Urothelium cell line (cell line): ENCODE results near the gene UTS2B.

Experiments used
- DNase-seq: peaks from one replicate; pipeline ENCODE4 v3.0.0; 2011; ENCODE audit warnings: low spot score, mixed read lengths
- FAIRE-seq: peaks from 2 replicates; lab custom pipeline; 2011; peaks lifted over from hg19 to GRCh38; lab: Jason Lieb, UNC

Gene UTS2B

GRCh38 chr3:191328383-191328961 lies 1.9 kb downstream of the UTS2B start:
- FAIRE-seq (no peak), DNase-seq (peak; percentile 29)

- DNase-seq (no peak), FAIRE-seq (no peak)
These were observed 2.8 kb downstream of the UTS2B start for GRCh38 chr3:191327526-191327925.

GRCh38 chr3:191324936-191325335 lies 5.4 kb downstream of the UTS2B start:
- FAIRE-seq (no peak), DNase-seq (no peak)

GRCh38 chr3:191321019-191321767 lies 9.1 kb downstream of the UTS2B start:
- FAIRE-seq (no peak), DNase-seq (no peak)

GRCh38 chr3:191320316-191320715 lies 10.0 kb downstream of the UTS2B start:
- no peak for DNase-seq
- FAIRE-seq = no peak

DNA sequence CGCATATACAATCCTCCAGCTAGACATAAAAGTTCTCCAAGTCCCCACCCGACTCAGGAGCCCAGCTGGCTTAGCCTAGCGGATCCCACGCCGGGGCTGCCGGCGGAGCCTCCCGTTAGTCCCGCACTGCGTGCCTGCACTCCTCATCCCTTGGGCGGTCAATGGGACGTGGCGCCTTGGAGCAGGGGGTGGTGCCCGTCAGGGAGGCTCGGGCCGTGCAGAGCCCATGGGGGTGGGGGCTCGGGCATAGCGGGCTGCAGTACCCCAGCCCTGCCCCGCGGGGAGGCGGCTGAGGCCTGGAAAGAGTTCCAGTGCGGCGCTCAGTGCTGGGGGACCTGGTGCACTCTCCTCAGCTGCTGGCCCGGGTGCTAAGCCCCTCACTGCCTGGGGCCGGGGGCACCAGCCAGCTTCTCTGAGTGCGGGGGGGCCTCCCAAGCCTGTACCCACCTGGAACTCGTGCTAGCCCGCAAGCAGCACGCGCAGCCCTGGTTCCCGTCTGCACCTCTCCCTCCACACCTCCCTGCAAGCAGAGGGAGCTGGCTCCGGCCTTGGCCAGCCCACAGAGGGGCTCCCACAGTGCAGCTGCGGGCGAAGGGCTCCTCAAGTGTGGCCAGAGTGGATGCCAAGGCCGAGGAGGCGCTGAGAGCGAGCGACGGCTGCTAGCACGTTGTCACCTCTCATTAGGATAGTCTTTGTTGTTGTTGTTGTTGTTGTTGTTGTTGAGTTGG lies 13.3 kb downstream of the UTS2B start:
- DNase-seq (no peak), FAIRE-seq (no peak)

DNA sequence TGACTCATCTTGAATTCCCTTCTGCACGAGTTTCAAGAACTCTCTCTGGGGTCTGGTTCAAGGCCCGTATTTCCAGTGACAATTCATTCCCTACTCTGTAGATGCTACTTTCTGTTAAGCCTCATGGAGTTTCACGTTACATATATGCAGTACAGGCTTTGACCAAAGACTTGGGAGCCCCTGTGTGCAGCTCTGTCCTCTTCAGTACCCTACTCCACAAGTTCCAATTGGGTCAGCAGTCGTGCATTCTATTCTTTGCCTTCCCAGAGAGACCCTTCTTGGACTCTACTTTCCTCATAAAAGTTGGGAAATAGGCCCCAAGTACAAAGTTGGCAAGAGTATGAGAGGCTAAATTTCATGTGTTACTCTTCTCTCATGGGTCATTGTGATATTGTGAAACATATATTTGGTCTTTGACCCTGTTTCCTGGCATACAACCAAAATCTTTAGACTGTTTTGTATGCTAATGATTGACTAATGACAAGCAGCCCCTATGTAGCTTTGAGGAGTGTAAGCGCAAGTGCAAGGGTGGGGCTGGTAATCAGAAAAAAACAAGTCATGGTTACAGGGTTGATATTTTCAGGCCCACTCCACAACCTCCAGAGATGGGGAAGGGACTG lies 16.1 kb downstream of the UTS2B start:
- DNase-seq (no peak), FAIRE-seq (no peak)

- FAIRE-seq (no peak), DNase-seq (no peak)
These were observed 17.0 kb downstream of the UTS2B start for GRCh38 chr3:191313296-191313695.

DNA sequence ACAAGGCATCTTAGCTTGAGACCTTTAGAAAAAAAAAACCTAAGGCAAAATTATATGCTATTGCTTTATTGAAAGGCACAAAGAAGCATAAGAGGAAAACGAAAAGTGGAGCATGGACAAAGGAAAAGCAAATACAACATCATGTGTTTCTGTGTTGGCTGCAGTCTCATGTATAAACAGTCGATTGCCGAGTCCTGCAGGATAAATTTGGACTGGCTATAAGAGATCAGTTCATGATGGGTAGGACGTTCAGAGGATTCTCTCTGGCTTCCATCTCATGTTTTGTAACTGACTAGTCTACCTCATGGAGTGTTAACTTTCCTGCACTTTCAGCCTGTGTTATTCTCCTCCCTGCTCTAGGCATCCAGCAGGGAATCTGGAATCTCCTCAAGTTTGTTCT lies 23.0 kb downstream of the UTS2B start:
- no peak for DNase-seq

GRCh38 chr3:191306428-191306827 lies 23.9 kb downstream of the UTS2B start:
- DNase-seq = no peak
- FAIRE-seq = no peak

More for the DNA sequence above, 23.0 kb downstream of the UTS2B start:
- no peak for FAIRE-seq

DNA sequence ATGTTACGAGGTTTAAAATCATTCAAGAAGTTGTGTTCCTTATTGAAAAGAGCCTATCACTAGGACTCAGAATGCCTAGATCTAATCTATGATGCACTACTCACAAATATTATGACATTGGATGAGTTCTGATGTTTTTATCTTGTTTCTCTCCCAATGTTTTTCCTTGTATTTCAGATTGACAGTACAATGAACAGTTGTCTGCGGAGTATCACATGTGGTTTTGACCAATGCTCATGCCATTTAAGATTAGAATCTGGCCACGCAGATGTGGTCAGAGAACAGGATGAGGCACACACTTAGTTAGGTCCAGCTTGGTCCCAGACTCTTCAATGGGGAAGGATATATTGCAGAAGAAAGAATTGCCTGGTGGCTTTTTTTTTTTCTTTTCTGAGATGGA lies 26.7 kb downstream of the UTS2B start:
- FAIRE-seq (no peak), DNase-seq (no peak)

DNA sequence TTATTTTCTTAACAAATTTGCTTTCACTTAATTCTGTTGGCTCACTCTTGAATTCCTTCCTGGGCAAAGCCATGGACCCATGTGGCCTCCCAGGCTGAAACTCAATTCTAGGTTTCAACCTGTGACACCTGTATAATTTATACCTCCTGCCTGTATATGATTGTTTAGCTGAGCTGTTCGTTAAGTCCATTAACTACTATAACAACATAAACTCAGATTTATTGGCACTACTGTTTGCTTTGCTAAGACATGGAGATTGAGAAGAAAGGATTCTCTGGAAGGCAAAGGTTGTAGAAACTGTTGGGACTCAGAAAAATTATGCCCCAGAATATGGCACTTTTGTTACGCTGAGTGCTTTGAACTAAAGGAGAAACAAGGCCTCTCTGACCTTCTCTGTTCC lies 27.9 kb downstream of the UTS2B start:
- FAIRE-seq (no peak), DNase-seq (no peak)

DNA sequence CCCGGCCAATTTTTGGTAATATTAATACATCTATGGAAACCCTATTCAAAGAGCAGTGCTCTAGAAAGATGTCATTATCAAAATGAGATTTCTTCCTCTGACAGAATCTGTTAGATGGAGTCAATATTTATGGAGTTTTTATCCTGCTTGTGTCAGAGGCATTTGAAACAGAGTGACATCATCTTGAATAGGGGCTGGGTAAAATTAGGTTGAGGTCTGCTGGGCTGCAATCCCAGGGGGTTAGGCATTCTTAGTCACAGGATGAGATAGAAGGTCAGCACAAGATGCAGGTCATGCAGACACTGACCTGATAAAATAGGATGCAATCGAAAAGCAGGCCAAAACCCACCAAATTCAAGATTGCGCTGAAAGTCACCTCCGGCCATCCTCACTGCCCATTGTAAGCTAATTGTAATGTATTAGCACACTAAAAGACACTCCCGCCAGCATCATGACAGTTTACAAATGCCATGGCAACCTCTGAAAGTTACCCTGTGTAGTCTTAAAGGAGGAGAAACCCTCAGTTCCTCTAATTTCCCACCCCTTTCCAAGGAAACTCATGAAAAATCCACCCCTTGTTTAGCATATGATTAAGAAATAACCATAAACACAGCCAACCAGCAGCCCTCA lies 28.4 kb downstream of the UTS2B start:
- DNase-seq (no peak), FAIRE-seq (no peak)

DNA sequence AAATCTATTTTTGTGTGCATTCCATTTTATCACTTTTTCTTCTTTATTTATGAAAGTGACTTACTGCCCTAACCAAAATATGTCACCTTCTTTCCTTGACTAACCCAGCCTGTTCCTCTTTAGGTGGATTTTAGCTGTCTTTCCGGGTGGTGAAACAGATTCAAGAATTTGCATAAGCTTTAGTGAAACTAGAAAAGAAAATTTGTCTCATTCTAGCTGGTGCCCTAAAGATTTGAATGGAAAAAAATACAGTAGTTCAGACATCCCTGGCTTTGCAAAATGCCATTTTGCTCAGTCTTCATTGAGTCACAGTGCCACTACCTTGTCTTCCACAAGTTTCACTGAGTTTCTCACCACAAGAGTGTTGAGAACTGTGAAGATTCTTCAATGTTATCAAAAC lies 29.3 kb downstream of the UTS2B start:
- DNase-seq = no peak

DNA sequence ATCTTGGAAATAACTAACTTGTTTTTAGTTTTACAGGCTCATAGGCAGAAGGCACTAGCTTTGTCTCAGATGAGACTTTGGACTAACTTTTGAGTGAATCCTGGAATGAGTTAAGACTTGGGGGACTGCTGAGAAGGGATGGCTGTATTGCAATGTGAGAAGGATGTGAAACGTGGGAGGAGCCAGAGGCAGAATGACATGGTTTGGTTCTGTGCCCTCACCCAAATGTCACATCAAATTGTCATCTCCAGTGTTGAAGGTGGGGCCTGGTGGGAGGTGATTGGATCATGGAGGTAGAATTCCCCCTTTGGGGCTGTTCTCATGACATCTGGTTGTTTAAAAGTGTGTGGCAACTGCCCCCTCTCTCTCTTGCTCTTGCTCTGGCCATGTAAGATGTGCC lies 29.9 kb downstream of the UTS2B start:
- no peak for FAIRE-seq
- no peak for DNase-seq

More for the DNA sequence above, 29.3 kb downstream of the UTS2B start:
- FAIRE-seq = no peak

- FAIRE-seq (no peak), DNase-seq (no peak)
These were observed 31.5 kb downstream of the UTS2B start for GRCh38 chr3:191298846-191299245.

DNA sequence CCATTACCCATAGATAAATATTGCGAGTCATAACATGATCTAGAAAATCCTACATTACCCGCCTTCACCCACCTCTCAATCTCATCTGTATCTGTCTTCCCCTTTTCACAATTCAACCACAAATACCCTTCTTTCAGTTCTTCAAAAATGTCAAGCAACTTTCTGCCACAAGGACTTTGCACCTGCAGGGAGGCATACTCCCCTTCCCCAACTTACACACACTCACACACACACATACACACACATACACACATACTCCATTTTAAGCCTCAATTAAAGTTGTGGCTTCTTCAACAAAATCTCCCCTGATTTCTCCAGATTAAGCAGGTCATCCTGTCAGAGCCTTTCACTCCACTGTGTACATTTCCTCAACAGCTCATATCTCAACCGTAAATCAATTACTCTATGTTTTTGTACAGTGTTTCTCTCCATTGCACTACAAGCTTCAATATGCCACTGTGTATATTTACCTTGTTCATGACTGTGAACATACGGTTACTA lies 34.2 kb downstream of the UTS2B start:
- DNase-seq (no peak), FAIRE-seq (peak; percentile 55)

- no peak for DNase-seq
- FAIRE-seq = no peak
These were observed 36.0 kb downstream of the UTS2B start for GRCh38 chr3:191294291-191294690.

- no peak for DNase-seq
- FAIRE-seq = no peak
These were observed 37.9 kb downstream of the UTS2B start for GRCh38 chr3:191292243-191293015.
